Frontal cortex (tissue), 4 donors: ENCODE data around the gene CCL25. TPM values are rescaled to one million over a fixed set of nuclear protein-coding genes. Genes with fewer than 3 reads are reported as not detected.

ENCODE experiments used
- DNase-seq, 2 donors: peaks; one replicate each; pipeline ENCODE4 v3.0.0; 2012; ENCODE audit warnings: low spot score in 2 of 2
- FAIRE-seq: peaks from 2 replicates; lab custom pipeline; 2012; peaks lifted over from hg19 to GRCh38; lab: Jason Lieb, UNC
- total RNA-seq: library from RNA; depleted of rRNA; stranded (reverse); fragments of >200 nt; gene quantifications from one replicate; pipeline ENCODE4 v1.2.3, GENCODE V29; 2014
- donor health status: control.
- donor health status: control.
- donor health status: control.

Gene CCL25
- total RNA-seq, 1 donor from 2014 or later = 1.2 TPM

DNA sequence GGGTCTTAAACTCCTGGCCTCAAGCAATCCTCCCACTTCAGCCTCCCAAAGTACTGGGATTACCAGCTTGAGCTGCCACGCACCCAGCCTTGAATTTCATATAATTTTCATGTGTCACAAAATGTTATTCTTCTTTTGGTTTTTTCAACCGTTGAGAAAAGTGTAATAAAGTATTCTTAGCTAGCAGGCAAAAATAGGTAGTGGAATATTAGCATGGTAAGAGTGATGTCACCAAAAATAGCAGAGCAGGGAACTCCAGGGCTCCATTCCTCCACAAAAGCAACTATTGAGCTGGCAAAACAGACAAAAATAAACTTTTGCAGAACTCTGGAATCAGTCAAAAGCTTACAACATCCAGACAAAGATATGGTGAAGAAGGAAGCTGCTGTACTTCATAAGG is 52.9 kb downstream of the CCL25 start:
- FAIRE-seq (no peak), DNase-seq (no peak)

GRCh38 chr19:8107301-8107903 is 54.8 kb downstream of the CCL25 start:
- FAIRE-seq = no peak

GRCh38 chr19:8108560-8109445 is 56.2 kb downstream of the CCL25 start:
- FAIRE-seq = no peak
- no peak for DNase-seq

More at GRCh38 chr19:8107301-8107903, 54.8 kb downstream of the CCL25 start:
- no peak for DNase-seq

DNA sequence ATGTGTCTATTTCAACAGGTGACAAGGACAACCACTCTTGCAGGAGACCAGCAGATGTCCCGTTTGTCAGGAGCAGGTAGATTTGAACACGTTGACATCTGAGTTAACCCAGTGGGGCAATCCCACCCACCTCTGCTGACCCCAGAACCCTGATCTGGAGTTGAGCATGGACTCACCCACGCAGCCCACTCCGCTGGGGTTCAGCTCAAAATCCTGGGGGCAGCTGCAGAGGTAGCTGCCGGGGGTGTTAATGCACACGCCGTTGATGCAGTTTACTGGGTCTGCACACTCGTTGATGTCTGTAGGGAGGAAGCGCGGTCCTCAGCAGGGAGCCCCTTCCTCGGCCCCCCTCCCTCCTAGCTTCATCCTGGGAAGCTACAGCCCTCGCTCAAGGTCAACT is 56.9 kb downstream of the CCL25 start:
- FAIRE-seq = no peak
- DNase-seq = no peak

- DNase-seq = no peak
- no peak for FAIRE-seq
Measured at GRCh38 chr19:8109890-8110662, 57.5 kb downstream of the CCL25 start.

DNA sequence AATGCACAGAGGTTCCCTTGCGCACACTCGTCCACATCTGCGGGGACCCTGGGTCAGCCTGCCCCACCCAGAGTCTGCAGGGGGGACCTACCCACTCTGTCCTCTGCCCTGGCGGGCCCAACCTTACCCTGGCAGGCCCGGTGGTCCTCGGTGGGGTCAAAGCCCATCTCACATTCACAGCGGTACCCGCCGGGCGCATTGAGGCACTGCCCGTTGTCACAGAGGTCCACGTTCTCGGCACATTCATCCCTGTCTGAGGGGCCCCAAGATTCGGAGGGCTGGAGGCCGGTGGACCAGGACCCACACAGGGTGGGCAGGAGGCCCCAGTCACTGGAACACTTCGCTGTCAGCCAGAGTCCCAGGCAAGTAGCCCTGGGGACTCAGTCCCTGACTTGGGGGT is 58.4 kb downstream of the CCL25 start:
- DNase-seq = no peak
- FAIRE-seq = no peak

- FAIRE-seq (no peak), DNase-seq (no peak)
Measured at GRCh38 chr19:8111376-8111775, 58.8 kb downstream of the CCL25 start.

Other genes starting within 250 kb of the CCL25 start
- 47.7 TPM for gene EVI5L, start 222.5 kb upstream of the CCL25 start, total RNA-seq
- gene PRR36, start 178.4 kb upstream of the CCL25 start, total RNA-seq = 2.9 TPM
- not detected for gene LRRC8E, start 164.2 kb upstream of the CCL25 start, total RNA-seq
- 5.7 TPM for gene MAP2K7, start 148.9 kb upstream of the CCL25 start, total RNA-seq
- not detected for gene TGFBR3L, start 137.9 kb upstream of the CCL25 start, total RNA-seq
- 4.9 TPM for gene SNAPC2, start 132.4 kb upstream of the CCL25 start, total RNA-seq
- gene CTXN1, start 126.6 kb upstream of the CCL25 start, total RNA-seq = 9.4 TPM
- 26.9 TPM for gene TIMM44, start 109.1 kb upstream of the CCL25 start, total RNA-seq
- gene ELAVL1, start 47.1 kb upstream of the CCL25 start, total RNA-seq = 14.3 TPM
- 28.1 TPM for gene FBN3, start 96.8 kb downstream of the CCL25 start, total RNA-seq
- 57.9 TPM for gene CERS4, start 156.6 kb downstream of the CCL25 start, total RNA-seq